Lower leg skin (tissue), 4 donors: Measurements from ENCODE around the gene SNX30. TPM values are rescaled to one million over a fixed set of nuclear protein-coding genes. Genes with fewer than 3 reads are reported as not detected.

ENCODE experiments used
- DNase-seq, 2 donors: peaks; one replicate each; pipeline ENCODE4 v3.0.0-alpha.2; 2019; ENCODE audit warnings: low spot score in 2 of 2
- H3K4me3 ChIP-seq: fragments of 200-600 bp; sonication (generic); 2 replicates; pipeline ENCODE4 v1.5.1; 2017; ENCODE audit warnings: mild to moderate bottlenecking, low read depth; ENCODE audit not compliant: poor library complexity, severe bottlenecking
- POLR2A ChIP-seq, 2 donors: fragments of 450-650 bp; IDR thresholded peaks; one replicate each; pipeline ENCODE4 v1.6.1; 2016 to 2017; ENCODE audit warnings: antibody characterized with exemption in 2 of 2, mild to moderate bottlenecking in 1 of 2, moderate library complexity in 1 of 2
- WGBS, 2 donors: methylation state at CpG; one replicate each; pipeline ENCODE4 v1.1.5; 2018; 5-methylcytosine and 5-hydroxymethylcytosine counted together
- intact Hi-C: fragments of 100-400 bp; cut with DNase I; formaldehyde crosslinking; loops from one replicate; pipeline ENCODE4 v1.15.0; 2023; ENCODE audit warnings: low total_unique reads
- total RNA-seq, 4 donors: library from RNA; depleted of rRNA; stranded (reverse); fragments of >200 nt; gene quantifications; one replicate each; pipeline ENCODE4 v1.1.0, GENCODE V29; 2016
- TF ChIP-seq, protein P1 (sequence below), 3 donors: fragments of 450-650 bp; IDR thresholded peaks; one replicate each; pipeline ENCODE4 v1.5.1; 2016; ENCODE audit warnings: antibody characterized with exemption in 3 of 3, mild to moderate bottlenecking in 3 of 3, moderate library complexity in 2 of 3

Gene SNX30
- total RNA-seq, 4 donors from 2014 or later, result 7.6 to 16.5 (median 13.0) TPM

GRCh38 chr9:112786829-112787520, 36.4 kb downstream of the SNX30 start:
- WGBS, 2 donors, result 73 to 82% methylated on average over 9 of the region's 9 CpGs

DNA sequence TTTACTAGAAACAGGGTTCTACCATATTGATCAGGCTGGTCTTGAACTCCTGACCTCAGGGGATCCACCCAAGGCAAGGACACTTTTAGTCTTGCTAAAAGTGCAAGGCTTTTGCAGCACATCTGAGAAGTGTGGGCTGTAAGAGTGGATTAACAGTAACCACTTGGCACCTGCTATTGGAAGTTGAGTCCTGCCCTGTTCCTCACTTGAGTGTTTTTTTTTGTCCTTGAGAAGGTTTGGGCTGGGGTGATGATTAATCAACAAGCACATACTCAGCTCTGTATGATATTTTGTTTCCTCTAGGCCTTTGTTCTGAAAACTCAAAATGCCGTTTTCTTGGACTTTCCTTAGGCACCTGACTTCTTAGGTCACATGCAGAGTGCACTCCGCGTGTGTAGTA, 37.4 kb downstream of the SNX30 start:
- TF ChIP-seq, protein P1, sequence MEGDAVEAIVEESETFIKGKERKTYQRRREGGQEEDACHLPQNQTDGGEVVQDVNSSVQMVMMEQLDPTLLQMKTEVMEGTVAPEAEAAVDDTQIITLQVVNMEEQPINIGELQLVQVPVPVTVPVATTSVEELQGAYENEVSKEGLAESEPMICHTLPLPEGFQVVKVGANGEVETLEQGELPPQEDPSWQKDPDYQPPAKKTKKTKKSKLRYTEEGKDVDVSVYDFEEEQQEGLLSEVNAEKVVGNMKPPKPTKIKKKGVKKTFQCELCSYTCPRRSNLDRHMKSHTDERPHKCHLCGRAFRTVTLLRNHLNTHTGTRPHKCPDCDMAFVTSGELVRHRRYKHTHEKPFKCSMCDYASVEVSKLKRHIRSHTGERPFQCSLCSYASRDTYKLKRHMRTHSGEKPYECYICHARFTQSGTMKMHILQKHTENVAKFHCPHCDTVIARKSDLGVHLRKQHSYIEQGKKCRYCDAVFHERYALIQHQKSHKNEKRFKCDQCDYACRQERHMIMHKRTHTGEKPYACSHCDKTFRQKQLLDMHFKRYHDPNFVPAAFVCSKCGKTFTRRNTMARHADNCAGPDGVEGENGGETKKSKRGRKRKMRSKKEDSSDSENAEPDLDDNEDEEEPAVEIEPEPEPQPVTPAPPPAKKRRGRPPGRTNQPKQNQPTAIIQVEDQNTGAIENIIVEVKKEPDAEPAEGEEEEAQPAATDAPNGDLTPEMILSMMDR (IDR thresholded peaks at IDR 0.05), result no peak
- no peak for TF ChIP-seq POLR2A (IDR thresholded peaks at IDR 0.05)
- WGBS, 2 donors, result 96% methylated on average over 3 of the region's 3 CpGs
- intact Hi-C loops, result no loop called here
- H3K4me3 ChIP-seq, result no peak overlapping the region
- DNase-seq, result no peak

More at GRCh38 chr9:112786829-112787520, 36.4 kb downstream of the SNX30 start:
- TF ChIP-seq, protein P1 (IDR thresholded peaks at IDR 0.05), result no peak
- no peak for TF ChIP-seq POLR2A (IDR thresholded peaks at IDR 0.05)
- H3K4me3 ChIP-seq, result no peak overlapping the region
- DNase-seq, result no peak
- intact Hi-C loops, result no loop called here

- no peak for TF ChIP-seq POLR2A (IDR thresholded peaks at IDR 0.05)
- TF ChIP-seq, protein P1 (IDR thresholded peaks at IDR 0.05), result no peak
- WGBS, 2 donors, result 62 to 76% methylated on average over 1 of the region's 1 CpG
- DNase-seq, result no peak
- intact Hi-C loops, result no loop called here
- H3K4me3 ChIP-seq, result no peak overlapping the region
Measured at GRCh38 chr9:112789473-112789872, 38.9 kb downstream of the SNX30 start.

- TF ChIP-seq, protein P1 (IDR thresholded peaks at IDR 0.05), result no peak
- no peak for TF ChIP-seq POLR2A (IDR thresholded peaks at IDR 0.05)
- 60 to 75% methylated on average over 5 of the region's 5 CpGs for WGBS, 2 donors
- no peak for DNase-seq
- H3K4me3 ChIP-seq, result no peak overlapping the region
- intact Hi-C loops, result no loop called here
Measured at GRCh38 chr9:112789891-112790774, 39.6 kb downstream of the SNX30 start.

GRCh38 chr9:112792670-112793069, 42.1 kb downstream of the SNX30 start:
- no peak for DNase-seq
- intact Hi-C loops, result no loop called here
- H3K4me3 ChIP-seq, result no peak overlapping the region
- TF ChIP-seq, protein P1 (IDR thresholded peaks at IDR 0.05), result no peak
- TF ChIP-seq POLR2A (IDR thresholded peaks at IDR 0.05), result no peak
- 39 to 90% methylated on average over 1 of the region's 1 CpG for WGBS, 2 donors
